ENCODE data around the gene ELF2.
"Not testable (repeated sequence)": the region's sequence is repeated elsewhere in the genome, so short reads cannot be mapped to it uniquely, and the experiment has no call there.

ELF2 gene

DNA sequence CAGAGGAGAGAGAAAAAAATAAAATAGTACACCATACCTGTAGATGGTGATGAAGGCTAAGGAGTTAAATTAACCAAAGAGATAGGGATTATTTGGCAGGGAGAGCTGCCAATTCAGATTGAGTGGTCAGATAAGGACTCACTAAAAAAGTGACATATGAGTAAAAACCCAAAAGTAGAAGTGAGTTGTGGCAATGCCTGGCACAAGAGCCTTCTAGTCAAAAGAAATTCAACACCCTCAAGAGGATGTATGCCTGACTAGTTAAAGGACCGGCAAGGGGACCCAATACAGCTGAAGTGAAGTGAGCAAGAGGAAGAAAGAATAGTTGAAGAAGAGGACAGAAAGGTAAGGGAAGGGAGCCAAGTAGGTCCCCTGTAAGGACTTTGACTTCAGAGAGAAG, 34.9 kb downstream of the ELF2 start:
- no peak for DNase-seq

GRCh38 chr4:139137763-139138162, 39.3 kb downstream of the ELF2 start:
- no peak for DNase-seq

DNA sequence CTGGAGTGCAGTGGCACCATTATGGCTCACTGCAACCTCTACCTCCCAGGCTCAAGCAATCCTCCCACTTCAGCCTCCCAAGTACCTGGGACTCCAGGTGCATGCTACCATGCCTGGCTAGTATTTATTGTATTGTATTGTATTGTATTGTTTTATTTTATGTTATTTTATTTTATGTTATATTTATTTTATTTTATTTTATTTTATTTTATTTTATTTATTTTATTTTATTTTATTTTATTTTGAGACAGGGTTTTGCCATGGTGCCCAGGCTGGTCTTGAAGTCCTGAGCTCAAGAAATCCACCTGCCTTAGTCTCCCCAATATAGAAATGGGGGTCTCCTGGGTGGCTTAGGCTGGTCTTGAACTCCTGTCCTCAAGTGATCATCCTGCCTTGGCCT, 42.6 kb downstream of the ELF2 start:
- no peak for DNase-seq

GRCh38 chr4:139131209-139131870, 45.7 kb downstream of the ELF2 start:
- no peak for DNase-seq

GRCh38 chr4:139129206-139129605, 47.8 kb downstream of the ELF2 start:
- no peak for DNase-seq

GRCh38 chr4:139126898-139127297, 50.1 kb downstream of the ELF2 start:
- no peak for DNase-seq

DNA sequence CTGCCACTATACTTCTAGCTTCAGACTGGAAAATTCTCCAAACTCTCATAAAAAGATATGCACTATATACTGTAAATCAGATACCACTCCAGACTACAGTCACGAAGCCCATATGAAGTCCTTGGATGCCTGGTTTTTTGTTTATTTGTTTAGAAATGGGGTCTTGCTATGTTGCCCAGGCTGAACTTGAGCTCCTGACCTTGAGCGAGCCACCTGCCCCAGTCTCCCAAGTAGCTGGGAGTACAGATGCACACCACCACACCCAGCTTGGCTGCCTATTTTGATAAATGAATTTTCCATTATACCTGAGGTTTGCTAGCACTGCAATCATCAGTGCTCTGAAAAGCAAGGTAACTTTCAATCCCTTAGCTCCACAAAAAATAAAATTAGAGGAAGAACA, 53.1 kb downstream of the ELF2 start:
- no peak for DNase-seq

DNA sequence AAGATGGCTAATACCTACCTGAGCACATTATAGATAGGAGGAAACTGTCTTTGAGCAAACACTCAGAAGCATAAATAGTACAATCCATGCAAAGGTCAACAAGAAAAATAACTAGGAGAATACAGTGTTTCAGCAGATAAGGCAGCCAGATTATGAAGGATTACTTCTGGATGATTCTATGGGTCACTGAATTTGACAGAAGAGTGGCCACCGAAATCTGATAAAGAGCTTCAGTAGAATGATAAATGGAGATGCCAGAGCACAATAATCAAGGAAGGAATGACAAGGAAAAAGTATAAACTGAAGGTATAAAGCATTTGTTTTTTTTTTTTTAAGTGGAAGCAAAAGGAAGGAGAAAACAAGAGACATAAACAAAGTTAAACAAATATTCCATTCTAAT, 58.7 kb downstream of the ELF2 start:
- no peak for DNase-seq

DNA sequence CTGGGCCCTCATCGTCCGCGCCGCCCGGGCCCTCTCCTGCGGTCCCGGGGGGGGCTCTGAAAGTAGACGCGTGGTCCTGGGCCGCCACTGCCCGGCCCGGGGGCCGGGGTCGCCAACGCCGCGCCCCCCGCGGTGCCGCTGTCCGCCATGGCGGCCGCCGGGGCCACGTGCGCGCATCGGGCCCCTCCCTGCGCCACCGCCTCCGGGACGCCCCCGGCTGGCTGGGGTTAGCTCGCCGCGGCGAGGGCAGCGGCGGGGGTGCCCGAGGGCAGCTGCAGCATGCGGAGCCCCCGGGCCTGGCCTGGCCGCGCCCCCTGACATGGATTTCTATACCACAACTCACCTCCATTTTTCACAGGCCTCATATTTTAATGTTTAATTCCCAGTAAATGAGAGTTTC, 61.8 kb downstream of the ELF2 start:
- DNase-seq: no peak

DNA sequence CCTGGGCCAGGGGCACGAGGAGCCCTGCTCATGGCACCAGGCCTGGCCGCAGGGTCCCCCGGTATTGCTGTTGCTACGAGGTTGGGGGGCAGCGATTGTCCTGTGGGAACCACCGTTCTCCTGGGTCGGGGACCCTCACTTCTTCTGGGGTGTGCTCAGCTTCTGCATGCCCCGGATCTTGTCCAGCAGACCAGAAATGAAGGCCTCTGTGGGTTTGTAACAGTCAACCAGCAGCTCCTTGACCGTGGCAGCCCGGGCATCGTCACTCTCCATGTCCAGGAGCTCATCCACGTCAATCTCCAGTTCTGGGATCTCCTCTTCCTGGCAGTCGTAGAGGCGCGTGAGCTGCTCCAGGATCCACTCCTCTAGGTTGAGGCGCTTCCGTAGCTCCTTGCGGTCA, 62.2 kb downstream of the ELF2 start:
- DNase-seq: not testable (repeated sequence)

DNA sequence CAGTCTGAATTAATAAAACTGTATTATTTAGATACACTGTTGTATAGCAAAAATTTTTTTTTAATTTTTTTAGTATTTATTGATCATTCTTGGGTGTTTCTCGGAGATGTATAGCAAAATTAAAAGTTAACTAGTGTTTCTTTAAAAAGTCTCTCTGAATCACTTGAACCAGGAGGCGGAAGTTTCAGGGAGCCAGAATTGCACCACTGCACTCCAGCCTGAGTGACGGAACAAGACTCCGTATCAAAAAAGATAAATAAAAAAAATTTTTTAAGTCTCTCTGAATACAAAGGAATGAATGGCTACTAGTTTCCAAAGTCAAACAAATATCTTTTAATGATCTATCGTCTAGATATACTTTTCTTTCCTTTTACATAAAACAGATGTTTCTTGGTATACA, 64.4 kb downstream of the ELF2 start:
- no peak for DNase-seq

DNA sequence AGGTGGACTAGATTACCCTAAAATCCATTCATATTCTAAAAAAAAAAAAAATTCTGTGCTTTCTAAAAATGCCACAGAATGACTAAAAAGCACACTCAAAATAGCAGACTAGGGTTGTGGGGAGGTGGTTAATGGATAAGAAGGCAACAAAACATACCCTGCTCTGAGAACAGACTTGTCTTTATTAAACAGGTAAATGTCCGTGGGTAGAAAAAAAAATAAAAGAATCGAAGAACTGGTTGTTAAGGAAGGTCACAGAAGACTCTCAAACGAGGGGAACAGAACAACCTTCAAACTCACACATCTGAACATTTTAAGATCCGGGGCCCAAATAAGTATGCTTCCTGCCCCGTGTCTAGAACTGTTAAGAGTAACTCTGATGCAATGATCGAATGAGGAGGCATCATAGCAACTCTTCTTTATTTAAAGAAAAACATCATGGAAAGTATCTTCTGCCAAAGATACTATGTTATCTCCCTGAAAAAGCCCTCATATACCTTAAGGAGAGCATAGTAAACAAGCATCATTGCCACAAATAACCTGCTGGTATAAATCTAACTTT, 68.4 kb downstream of the ELF2 start:
- DNase-seq: no peak

DNA sequence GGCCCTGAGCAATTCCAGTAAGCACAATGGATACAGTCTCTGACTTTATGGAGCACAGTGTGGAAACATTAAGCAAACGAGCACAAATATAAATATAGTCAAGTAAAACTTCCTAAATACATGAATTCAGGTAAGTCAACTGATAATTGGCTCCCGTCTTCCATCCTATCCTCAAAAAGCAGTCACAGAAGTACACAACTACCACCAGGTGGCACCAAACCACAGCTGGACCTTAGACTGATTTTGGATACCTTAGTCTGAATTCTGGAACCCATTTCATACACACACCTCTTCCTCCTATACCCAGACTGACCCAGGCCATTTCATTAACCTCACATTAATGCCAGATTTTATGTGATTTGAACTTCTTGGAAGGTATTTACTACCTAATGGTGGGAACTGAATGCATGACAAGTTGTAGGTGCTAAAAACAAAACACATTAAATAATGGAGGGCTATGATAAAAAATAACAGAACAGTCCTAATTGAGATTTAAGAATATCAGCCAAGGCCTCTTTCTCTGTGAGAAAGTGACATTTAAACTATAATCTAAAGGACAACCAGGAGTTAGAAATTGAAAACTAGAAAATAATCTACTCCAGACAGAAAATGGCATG, 77.5 kb downstream of the ELF2 start:
- peak; percentile 91 for DNase-seq

DNA sequence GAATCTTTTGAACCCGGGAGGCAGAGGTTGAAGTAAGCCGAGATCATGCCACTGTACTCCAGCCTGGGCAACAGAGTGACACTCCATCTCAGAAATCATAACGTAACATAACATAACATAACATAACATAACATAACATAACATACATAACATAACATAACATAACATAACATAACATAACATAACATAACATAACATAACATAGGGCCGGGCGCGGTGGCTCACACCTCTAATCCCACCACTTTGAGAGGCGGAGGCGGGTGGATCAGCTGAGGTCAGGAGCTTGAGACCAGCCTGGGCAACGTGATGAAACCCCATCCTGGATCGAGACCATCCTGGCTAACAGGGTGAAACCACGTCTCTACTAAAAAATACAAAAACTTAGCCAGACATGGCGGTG, 84.7 kb downstream of the ELF2 start:
- DNase-seq: no peak

GRCh38 chr4:139085141-139085540, 91.9 kb downstream of the ELF2 start:
- no peak for DNase-seq

DNA sequence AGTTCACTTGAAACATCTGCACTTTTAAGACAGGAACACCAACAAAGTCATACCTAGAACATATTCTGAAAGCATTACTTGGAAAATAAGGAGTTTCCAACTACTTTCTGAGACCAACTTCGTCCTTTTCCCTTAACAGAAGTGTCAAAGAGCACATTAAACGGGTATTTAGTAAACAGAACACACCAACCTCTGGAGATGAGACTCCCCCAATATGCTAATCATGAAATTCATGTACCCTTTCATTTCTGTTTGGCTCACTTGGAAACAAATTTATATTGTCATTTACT, 92.3 kb downstream of the ELF2 start:
- no peak for DNase-seq

GRCh38 chr4:139083956-139084803, 92.8 kb downstream of the ELF2 start:
- DNase-seq: peak; percentile 69

GRCh38 chr4:139083607-139083955, 93.4 kb downstream of the ELF2 start:
- peak; percentile 45 for DNase-seq

DNA sequence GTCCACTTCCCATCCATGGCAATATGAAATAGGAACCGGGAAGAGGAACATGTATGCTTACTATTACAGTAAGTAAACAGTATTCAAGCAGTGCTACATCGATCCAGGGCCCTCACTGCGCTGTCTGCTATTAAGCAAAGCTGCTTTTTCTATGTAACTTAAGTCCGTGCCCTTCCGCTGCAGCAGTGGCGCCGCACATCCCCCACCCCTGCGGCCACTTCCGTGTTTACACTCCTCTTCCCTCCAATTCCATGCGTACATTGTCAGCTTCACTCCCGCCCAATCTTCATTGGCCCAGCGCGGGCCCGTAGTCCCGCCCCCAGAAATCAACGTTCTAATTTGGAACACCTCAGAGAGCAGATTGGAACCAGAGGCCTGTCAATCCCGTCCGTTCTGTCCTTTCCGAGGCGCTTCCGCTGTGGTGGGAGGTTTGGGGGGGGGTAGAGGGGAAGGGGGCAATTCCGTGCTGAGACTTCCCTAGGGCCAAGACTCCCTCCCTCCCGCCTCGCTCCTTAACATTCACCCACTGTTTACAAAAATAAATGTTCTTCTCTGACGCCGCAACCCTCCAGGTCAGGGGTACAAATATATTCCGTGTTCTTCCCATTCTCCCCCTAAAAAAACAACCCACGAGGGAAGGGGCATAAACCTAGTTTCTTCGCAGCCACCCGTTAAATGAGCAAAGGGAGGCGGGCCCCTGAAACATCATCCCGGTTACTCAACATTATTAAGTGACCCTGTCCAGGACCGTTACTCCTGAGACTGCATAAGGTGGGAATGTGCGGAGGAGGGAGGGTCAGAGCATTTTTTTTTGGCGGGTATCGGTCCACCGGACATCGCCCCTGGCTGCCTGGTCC, 94.0 kb downstream of the ELF2 start:
- DNase-seq: peak; percentile 94

GRCh38 chr4:139078926-139079325, 98.1 kb downstream of the ELF2 start:
- DNase-seq: no peak

- DNase-seq: no peak
Measured at GRCh38 chr4:139077567-139078355, 99.3 kb downstream of the ELF2 start.

GRCh38 chr4:139076016-139076744, 100.8 kb downstream of the ELF2 start:
- DNase-seq: peak; percentile 10

All from NCI-H2029 treated with DMSO at 0.1 percent for 48 hours (cell line).